Measurements from ENCODE around the gene RAB27A.

The RAB27A gene

GRCh38 chr15:55320963-55321362 lies 31.4 kb upstream of the RAB27A start:
- Histone ChIP-seq H3K4me3 (ENCODE audit: low read length) (peak overlapping the region; percentile 99; the same call in 1 of the 2 replicates), H3K9me2 (replicated peaks; ENCODE audit: control insufficient read depth, low read length) (no peaks in the 10 kb centered on the region), H3K4me1 (ENCODE audit: control insufficient read depth, low read length) (peaks cover 35% of the 10 kb centered on the region), H3K27ac (ENCODE audit: low read depth, low read length) (no peak overlapping the region), H4K20me1 (ENCODE audit: control insufficient read depth, insufficient read depth, low read depth, low read length) (no peaks in the 10 kb centered on the region), H3K79me2 (ENCODE audit: control insufficient read depth, low read length) (peaks cover 49% of the 10 kb centered on the region), H3K4me2 (ENCODE audit: low read length) (peak overlapping the region; percentile 80), H3K36me3 (ENCODE audit: control insufficient read depth, low read length) (peaks cover 17% of the 10 kb centered on the region), H3K27me3 (ENCODE audit: control insufficient read depth, low read length) (no peaks in the 10 kb centered on the region), H3F3A (ENCODE audit: control insufficient read depth, insufficient read depth) (0 out of 2 replicates have a peak, but pooled peaks cover 6% of the 10 kb centered on the region), H3K9me3 (ENCODE audit: control insufficient read depth, insufficient read depth, low read length) (no peaks in the 10 kb centered on the region)
- TF ChIP-seq EZH2phosphoT487 (IDR thresholded peaks at IDR 0.05; ENCODE audit: borderline replicate concordance, low read length) (no peak), CTCF (IDR thresholded peaks at IDR 0.05; ENCODE audit: low read depth, low read length, poor library complexity, severe bottlenecking) (no peak)

- no peaks in the 10 kb centered on the region for H3K27me3 ChIP-seq (ENCODE audit: control insufficient read depth, low read length)
- H3K9me3 ChIP-seq (ENCODE audit: control insufficient read depth, insufficient read depth, low read length): no peaks in the 10 kb centered on the region
- peaks cover 28% of the 10 kb centered on the region for H3K4me1 ChIP-seq (ENCODE audit: control insufficient read depth, low read length)
- H3K9me2 ChIP-seq (replicated peaks; ENCODE audit: control insufficient read depth, low read length): no peaks in the 10 kb centered on the region
- TF ChIP-seq EZH2phosphoT487 (IDR thresholded peaks at IDR 0.05; ENCODE audit: borderline replicate concordance, low read length): no peak
- H3F3A ChIP-seq (ENCODE audit: control insufficient read depth, insufficient read depth): 0 out of 2 replicates have a peak, but pooled peaks cover 6% of the 10 kb centered on the region
- H3K79me2 ChIP-seq (ENCODE audit: control insufficient read depth, low read length): peaks cover 55% of the 10 kb centered on the region
- H3K27ac ChIP-seq (ENCODE audit: low read depth, low read length): no peak overlapping the region
- H3K4me3 ChIP-seq (ENCODE audit: low read length): peak overlapping the region; percentile 99
- H3K36me3 ChIP-seq (ENCODE audit: control insufficient read depth, low read length): peaks cover 17% of the 10 kb centered on the region
- H3K4me2 ChIP-seq (ENCODE audit: low read length): peak overlapping the region; percentile 80
- H4K20me1 ChIP-seq (ENCODE audit: control insufficient read depth, insufficient read depth, low read depth, low read length): no peaks in the 10 kb centered on the region
These were observed 30.6 kb upstream of the RAB27A start for GRCh38 chr15:55320238-55320550.

- H4K20me1 ChIP-seq (ENCODE audit: control insufficient read depth, insufficient read depth, low read depth, low read length): no peaks in the 10 kb centered on the region
- no peak for TF ChIP-seq EZH2phosphoT487 (IDR thresholded peaks at IDR 0.05; ENCODE audit: borderline replicate concordance, low read length)
- TF ChIP-seq CTCF (IDR thresholded peaks at IDR 0.05; ENCODE audit: low read depth, low read length, poor library complexity, severe bottlenecking): no peak
- no peaks in the 10 kb centered on the region for H3K9me3 ChIP-seq (ENCODE audit: control insufficient read depth, insufficient read depth, low read length)
- peak overlapping the region; percentile 99 for H3K4me3 ChIP-seq (ENCODE audit: low read length)
- H3K27me3 ChIP-seq (ENCODE audit: control insufficient read depth, low read length): no peaks in the 10 kb centered on the region
- peaks cover 27% of the 10 kb centered on the region for H3K4me1 ChIP-seq (ENCODE audit: control insufficient read depth, low read length)
- peak overlapping the region; percentile 80 for H3K4me2 ChIP-seq (ENCODE audit: low read length)
- H3K9me2 ChIP-seq (replicated peaks; ENCODE audit: control insufficient read depth, low read length): no peaks in the 10 kb centered on the region
- peaks cover 60% of the 10 kb centered on the region for H3K79me2 ChIP-seq (ENCODE audit: control insufficient read depth, low read length)
- 0 out of 2 replicates have a peak, but pooled peaks cover 6% of the 10 kb centered on the region for H3F3A ChIP-seq (ENCODE audit: control insufficient read depth, insufficient read depth)
- H3K36me3 ChIP-seq (ENCODE audit: control insufficient read depth, low read length): peaks cover 15% of the 10 kb centered on the region
- peak overlapping the region; percentile 84 for H3K27ac ChIP-seq (ENCODE audit: low read depth, low read length)
These were observed 30.1 kb upstream of the RAB27A start for GRCh38 chr15:55319537-55320237.
